Dedifferentiated amniotic fluid mesenchymal stem cell (primary cell): Measurements from ENCODE around the gene PRKAR2A.
"Not testable (repeated sequence)": the region's sequence is repeated elsewhere in the genome, so short reads cannot be mapped to it uniquely, and the experiment has no call there.

ENCODE experiments used
- DNase-seq: peaks from one replicate; pipeline ENCODE4 v3.0.0-alpha.2; 2016; ENCODE audit errors: extremely low spot score

Gene PRKAR2A

GRCh38 chr3:48835650-48836366 lies 11.9 kb downstream of the PRKAR2A start:
- no peak for DNase-seq

GRCh38 chr3:48832684-48833083 lies 15.0 kb downstream of the PRKAR2A start:
- no peak for DNase-seq

- no peak for DNase-seq
Measured at GRCh38 chr3:48830715-48831114, 17.0 kb downstream of the PRKAR2A start.

GRCh38 chr3:48829525-48829924 lies 18.1 kb downstream of the PRKAR2A start:
- not testable (repeated sequence) for DNase-seq

GRCh38 chr3:48827874-48828273 lies 19.8 kb downstream of the PRKAR2A start:
- not testable (repeated sequence) for DNase-seq

GRCh38 chr3:48826451-48826850 lies 21.2 kb downstream of the PRKAR2A start:
- peak; percentile 66 for DNase-seq

- peak; percentile 20 for DNase-seq
Measured at GRCh38 chr3:48820612-48821324, 26.9 kb downstream of the PRKAR2A start.

- DNase-seq = no peak
Measured at GRCh38 chr3:48819234-48820221, 28.1 kb downstream of the PRKAR2A start.

GRCh38 chr3:48811524-48811923 lies 36.1 kb downstream of the PRKAR2A start:
- DNase-seq = no peak

- no peak for DNase-seq
Measured at GRCh38 chr3:48804930-48805329, 42.7 kb downstream of the PRKAR2A start.

- not testable (repeated sequence) for DNase-seq
Measured at GRCh38 chr3:48800831-48801230, 46.8 kb downstream of the PRKAR2A start.

GRCh38 chr3:48798998-48799397 lies 48.7 kb downstream of the PRKAR2A start:
- DNase-seq = no peak

- DNase-seq = no peak
Measured at GRCh38 chr3:48797626-48798025, 50.0 kb downstream of the PRKAR2A start.

- DNase-seq = no peak
Measured at GRCh38 chr3:48795997-48796732, 51.5 kb downstream of the PRKAR2A start.

GRCh38 chr3:48793484-48793883 lies 54.2 kb downstream of the PRKAR2A start:
- DNase-seq = not testable (repeated sequence)

- no peak for DNase-seq
Measured at GRCh38 chr3:48789665-48790064, 58.0 kb downstream of the PRKAR2A start.

GRCh38 chr3:48788544-48789162 lies 59.0 kb downstream of the PRKAR2A start:
- DNase-seq = no peak

GRCh38 chr3:48784426-48785120 lies 63.1 kb downstream of the PRKAR2A start:
- DNase-seq = no peak

GRCh38 chr3:48783304-48783703 lies 64.4 kb downstream of the PRKAR2A start:
- no peak for DNase-seq

GRCh38 chr3:48782046-48782445 lies 65.6 kb downstream of the PRKAR2A start:
- no peak for DNase-seq
